Omental fat pad (tissue), 4 donors: ENCODE data around the gene CMTM7. TPM values are rescaled to one million over a fixed set of nuclear protein-coding genes. Genes with fewer than 3 reads are reported as not detected.

ENCODE experiments used
- ATAC-seq: fragments of 150-250 bp; one replicate; pipeline ENCODE4 v1.9.1; 2016; ENCODE audit warnings: mild to moderate bottlenecking, moderate library complexity; ENCODE audit not compliant: low FRiP score
- DNase-seq: peaks from one replicate; pipeline ENCODE4 v3.0.0-alpha.2; 2019; ENCODE audit warnings: low spot score
- total RNA-seq, 4 donors: library from RNA; depleted of rRNA; stranded (reverse); fragments of >200 nt; gene quantifications; one replicate each; pipeline ENCODE4 v1.1.0, GENCODE V29; 2016
- TF ChIP-seq, protein P1 (sequence below), 3 donors: fragments of 450-650 bp; IDR thresholded peaks; one replicate each; pipeline ENCODE4 v1.5.1; 2016 to 2017; ENCODE audit warnings: antibody characterized with exemption in 3 of 3, mild to moderate bottlenecking in 3 of 3, moderate library complexity in 2 of 3

Gene CMTM7
- total RNA-seq, 4 donors from 2014 or later = 18.0 to 34.7 (median 31.3) TPM

- no peak for DNase-seq
- no peak for ATAC-seq
- TF ChIP-seq, protein P1, sequence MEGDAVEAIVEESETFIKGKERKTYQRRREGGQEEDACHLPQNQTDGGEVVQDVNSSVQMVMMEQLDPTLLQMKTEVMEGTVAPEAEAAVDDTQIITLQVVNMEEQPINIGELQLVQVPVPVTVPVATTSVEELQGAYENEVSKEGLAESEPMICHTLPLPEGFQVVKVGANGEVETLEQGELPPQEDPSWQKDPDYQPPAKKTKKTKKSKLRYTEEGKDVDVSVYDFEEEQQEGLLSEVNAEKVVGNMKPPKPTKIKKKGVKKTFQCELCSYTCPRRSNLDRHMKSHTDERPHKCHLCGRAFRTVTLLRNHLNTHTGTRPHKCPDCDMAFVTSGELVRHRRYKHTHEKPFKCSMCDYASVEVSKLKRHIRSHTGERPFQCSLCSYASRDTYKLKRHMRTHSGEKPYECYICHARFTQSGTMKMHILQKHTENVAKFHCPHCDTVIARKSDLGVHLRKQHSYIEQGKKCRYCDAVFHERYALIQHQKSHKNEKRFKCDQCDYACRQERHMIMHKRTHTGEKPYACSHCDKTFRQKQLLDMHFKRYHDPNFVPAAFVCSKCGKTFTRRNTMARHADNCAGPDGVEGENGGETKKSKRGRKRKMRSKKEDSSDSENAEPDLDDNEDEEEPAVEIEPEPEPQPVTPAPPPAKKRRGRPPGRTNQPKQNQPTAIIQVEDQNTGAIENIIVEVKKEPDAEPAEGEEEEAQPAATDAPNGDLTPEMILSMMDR (IDR thresholded peaks at IDR 0.05) = no peak
Observed at GRCh38 chr3:32372213-32372490, 19.5 kb upstream of the CMTM7 start.

GRCh38 chr3:32373276-32373675, 18.4 kb upstream of the CMTM7 start:
- no peak for ATAC-seq
- no peak for DNase-seq
- TF ChIP-seq, protein P1 (IDR thresholded peaks at IDR 0.05) = no peak

DNA sequence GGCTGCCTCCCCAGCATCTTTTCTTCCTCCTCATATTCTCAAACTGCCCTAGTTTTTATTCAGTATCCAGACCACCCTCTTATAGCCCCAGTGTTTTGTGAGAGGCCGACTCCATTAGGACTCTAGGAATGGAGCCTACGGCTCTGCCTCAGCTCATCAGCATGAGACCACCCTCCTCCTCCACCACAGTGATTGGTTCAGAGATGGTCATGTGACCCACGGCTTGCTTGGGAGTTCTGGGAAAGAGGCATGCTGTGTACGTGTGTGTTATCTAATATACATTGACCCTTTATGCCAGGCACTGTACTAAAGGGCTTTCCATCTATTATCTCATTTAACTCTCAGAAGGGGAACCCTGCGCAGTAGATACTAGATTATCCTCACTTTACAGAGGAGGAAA, 17.8 kb upstream of the CMTM7 start:
- DNase-seq (no peak), ATAC-seq (no peak)
- TF ChIP-seq, protein P1 (IDR thresholded peaks at IDR 0.05) = no peak

DNA sequence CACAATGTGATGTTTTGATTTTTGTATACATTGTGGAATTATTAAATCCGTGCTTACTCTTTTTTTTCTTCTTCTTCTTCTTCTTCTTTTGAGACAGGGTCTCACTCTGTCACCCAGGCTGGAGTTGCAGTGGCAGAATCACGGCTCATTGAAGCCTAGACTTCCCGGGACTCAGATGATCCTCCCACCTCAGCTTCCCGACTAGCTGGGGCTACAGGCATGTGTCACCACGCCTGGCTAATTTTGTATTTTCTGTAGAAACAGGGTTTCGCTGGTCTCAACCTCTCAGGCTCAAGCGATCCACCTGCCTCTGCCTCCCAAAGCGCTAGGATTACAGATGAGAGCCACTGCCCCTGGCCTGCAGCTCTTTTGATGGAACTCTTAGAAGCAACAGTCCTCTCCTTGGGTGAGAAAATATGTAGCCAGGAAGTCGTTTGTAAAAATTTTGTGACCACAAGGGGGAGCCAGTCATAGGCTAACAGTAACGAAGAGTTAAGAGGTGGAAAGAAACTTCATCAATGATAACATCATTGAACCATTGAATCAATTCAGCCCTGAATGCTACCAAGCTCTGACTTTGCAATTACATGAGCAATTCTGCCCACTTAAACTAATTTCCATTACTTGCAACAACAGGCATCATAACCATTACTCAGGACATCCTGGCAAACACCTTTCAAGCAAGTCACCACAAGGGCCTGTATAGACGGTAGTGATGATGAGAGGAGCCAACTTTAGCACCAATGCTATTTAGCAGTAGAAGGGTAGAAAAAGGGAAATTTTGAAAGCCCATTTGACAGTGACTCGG, 16.7 kb upstream of the CMTM7 start:
- TF ChIP-seq, protein P1 (IDR thresholded peaks at IDR 0.05) = peak in 1 of 3 donors; percentile 43
- ATAC-seq = peak; percentile 68
- peak; percentile 55 for DNase-seq

DNA sequence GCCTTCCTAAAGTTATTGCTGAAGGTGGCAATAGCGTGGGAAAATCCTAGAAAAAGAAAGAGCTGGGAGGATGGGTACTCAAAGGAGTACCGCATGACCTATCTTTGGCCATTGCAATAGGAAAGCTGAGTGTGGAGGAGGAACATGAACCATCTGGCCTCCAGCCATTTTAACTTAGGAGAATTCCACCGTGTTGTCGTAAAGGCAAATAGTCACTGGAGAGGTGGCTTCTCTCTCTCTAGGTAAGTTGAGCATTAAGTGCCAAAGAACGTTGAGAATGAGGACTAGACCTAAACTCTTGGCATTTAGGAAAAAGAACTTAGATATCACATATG, 16.1 kb upstream of the CMTM7 start:
- no peak for DNase-seq
- no peak for ATAC-seq
- TF ChIP-seq, protein P1 (IDR thresholded peaks at IDR 0.05) = no peak

- TF ChIP-seq, protein P1 (IDR thresholded peaks at IDR 0.05) = no peak
- DNase-seq = no peak
Observed at GRCh38 chr3:32376115-32376514, 15.5 kb upstream of the CMTM7 start.

GRCh38 chr3:32379831-32380500, 11.7 kb upstream of the CMTM7 start:
- no peak for DNase-seq
- no peak for ATAC-seq
- TF ChIP-seq, protein P1 (IDR thresholded peaks at IDR 0.05) = no peak

More at GRCh38 chr3:32376115-32376514, 15.5 kb upstream of the CMTM7 start:
- ATAC-seq = no peak
